ENCODE data around the gene NTN4. TPM values are rescaled to one million over a fixed set of nuclear protein-coding genes. Genes with fewer than 3 reads are reported as not detected.
A peak's percentile ranks its signal among the peaks of the same experiment; 100 is the strongest.

The NTN4 gene
- total RNA-seq, 1 experiment from 2014 or later: 68.4 TPM

GRCh38 chr12:95613021-95613420 lies 177.5 kb downstream of the NTN4 start:
- DNase-seq: no peak
- BruUV-seq (replicated peaks): no TSS peak

GRCh38 chr12:95611676-95612309 lies 178.8 kb downstream of the NTN4 start:
- Mint-ChIP-seq H3K4me1 (ENCODE audit: low read depth, unreplicated experiment) (peaks cover 35% of the 10 kb centered on the region), H3K36me3 (ENCODE audit: insufficient read depth, unreplicated experiment) (peaks cover 18% of the 10 kb centered on the region), H3K27me3 (ENCODE audit: unreplicated experiment) (no peaks in the 10 kb centered on the region), H3K9me3 (ENCODE audit: low read depth, unreplicated experiment) (peaks cover 2% of the 10 kb centered on the region), H3K27ac (ENCODE audit: unreplicated experiment) (peak overlapping the region; percentile 51), H3K4me3 (ENCODE audit: low read depth, unreplicated experiment) (peak overlapping the region; percentile 22)
- DNase-seq: peak; percentile 29
- CTCF ChIA-PET: interaction anchor here (1.1 kb wide), 1 partner anchor 194 kb away, joined by 6 read pairs; no protein-coding TSS in a partner anchor
- intact Hi-C loops (cut with micrococcal nuclease; ENCODE audit: unreplicated experiment): no loop called here
- no peak for TF ChIP-seq CTCF (IDR thresholded peaks at IDR 0.05; ENCODE audit: unreplicated experiment)
- no TSS peak for BruUV-seq (replicated peaks)

More at GRCh38 chr12:95613021-95613420, 177.5 kb downstream of the NTN4 start:
- Mint-ChIP-seq H3K4me1 (ENCODE audit: low read depth, unreplicated experiment) (peaks cover 35% of the 10 kb centered on the region), H3K27me3 (ENCODE audit: unreplicated experiment) (no peaks in the 10 kb centered on the region), H3K36me3 (ENCODE audit: insufficient read depth, unreplicated experiment) (peaks cover 18% of the 10 kb centered on the region), H3K9me3 (ENCODE audit: low read depth, unreplicated experiment) (peaks cover 2% of the 10 kb centered on the region), H3K27ac (ENCODE audit: unreplicated experiment) (no peak overlapping the region), H3K4me3 (ENCODE audit: low read depth, unreplicated experiment) (no peak overlapping the region)
- intact Hi-C loops (cut with micrococcal nuclease; ENCODE audit: unreplicated experiment): no loop called here
- CTCF ChIA-PET: no interaction called here
- no peak for TF ChIP-seq CTCF (IDR thresholded peaks at IDR 0.05; ENCODE audit: unreplicated experiment)

- Mint-ChIP-seq H3K4me1 (ENCODE audit: low read depth, unreplicated experiment) (peaks cover 37% of the 10 kb centered on the region), H3K9me3 (ENCODE audit: low read depth, unreplicated experiment) (peaks cover 2% of the 10 kb centered on the region), H3K36me3 (ENCODE audit: insufficient read depth, unreplicated experiment) (peaks cover 18% of the 10 kb centered on the region), H3K27ac (ENCODE audit: unreplicated experiment) (peak overlapping the region; percentile 75), H3K27me3 (ENCODE audit: unreplicated experiment) (no peaks in the 10 kb centered on the region), H3K4me3 (ENCODE audit: low read depth, unreplicated experiment) (no peak overlapping the region)
- BruUV-seq (replicated peaks): no TSS peak
- intact Hi-C loops (cut with micrococcal nuclease; ENCODE audit: unreplicated experiment): no loop called here
- CTCF ChIA-PET: interaction anchor here (1.0 to 1.6 kb wide), 4 partner anchors 14 to 197 kb away, joined by 3 to 5 read pairs (median 4); no protein-coding TSS in a partner anchor
- no peak for TF ChIP-seq CTCF (IDR thresholded peaks at IDR 0.05; ENCODE audit: unreplicated experiment)
- DNase-seq: peak; percentile 41
Observed at GRCh38 chr12:95608252-95609033, 182.1 kb downstream of the NTN4 start.

Other genes starting within 250 kb of the NTN4 start
- gene USP44, start 239.3 kb downstream of the NTN4 start, total RNA-seq (2022): 13.3 and 14.0 TPM in 2 replicates
- gene SNRPF, start 68.2 kb upstream of the NTN4 start, total RNA-seq (2022): 49.7 and 55.4 TPM in 2 replicates
- gene CCDC38, start 151.8 kb upstream of the NTN4 start, total RNA-seq (2022): 0.24 TPM in 1 of 2 replicates, not detected in the other
- gene AMDHD1, start 152.6 kb upstream of the NTN4 start, total RNA-seq (2022): 1.2 and 1.6 TPM in 2 replicates
- 1.4 TPM in 2 replicates for gene HAL, start 205.6 kb upstream of the NTN4 start, total RNA-seq (2022)
- gene LTA4H, start 244.8 kb upstream of the NTN4 start, total RNA-seq (2022): 105 and 120 TPM in 2 replicates